ENCODE data around the gene DBNDD2. TPM values are rescaled to one million over a fixed set of nuclear protein-coding genes. Genes with fewer than 3 reads are reported as not detected.

Gene DBNDD2
- total and polyA plus RNA-seq, 4 donors = 11.7 to 75.4 (median 57.8) TPM

GRCh38 chr20:45450097-45450818 is 42.2 kb downstream of the DBNDD2 start:
- Histone ChIP-seq H3K9ac (ENCODE audit: insufficient read depth in 1 of 2, low read length in 2 of 2) (no peak overlapping the region), H3K9me3 (ENCODE audit: control insufficient read depth in 4 of 4, insufficient read depth in 3 of 4, low read length in 3 of 4) (no peaks in the 10 kb centered on the region), H3K4me3 (no peak overlapping the region), H3K36me3 (ENCODE audit: control insufficient read depth in 4 of 4, insufficient read depth in 4 of 4, low read length in 4 of 4) (no peaks in the 10 kb centered on the region), H3K27me3 (ENCODE audit: control insufficient read depth in 3 of 3, insufficient read depth in 3 of 3, low read length in 2 of 3) (no peaks in the 10 kb centered on the region), H3K4me1 (ENCODE audit: control insufficient read depth in 5 of 5, insufficient read depth in 5 of 5, low read length in 5 of 5) (peaks cover 0 to 2% (median 0%) of the 10 kb centered on the region in 5 donors), H3K27ac (ENCODE audit: low read depth in 1 of 2, low read length in 1 of 2) (no peak overlapping the region)
- ATAC-seq (ENCODE audit: insufficient read depth, low FRiP score) (peak; percentile 33), DNase-seq (peak in 2 of 3 donors; percentile 19 to 46)
- TF ChIP-seq CTCF (IDR thresholded peaks at IDR 0.05; ENCODE audit: control extremely low read depth, extremely low read depth) = peak; percentile 46
- WGBS, 2 donors = 66 to 76% methylated on average over 5 of the region's 5 CpGs

GRCh38 chr20:45452238-45452637 is 44.1 kb downstream of the DBNDD2 start:
- 53 to 56% methylated on average over 4 of the region's 4 CpGs for WGBS, 2 donors
- H3K27me3 ChIP-seq (ENCODE audit: control insufficient read depth in 3 of 3, insufficient read depth in 3 of 3, low read length in 2 of 3) = no peaks in the 10 kb centered on the region
- TF ChIP-seq CTCF (IDR thresholded peaks at IDR 0.05; ENCODE audit: control extremely low read depth, extremely low read depth) = no peak
- H3K9me3 ChIP-seq (ENCODE audit: control insufficient read depth in 4 of 4, insufficient read depth in 3 of 4, low read length in 3 of 4) = no peaks in the 10 kb centered on the region
- no peak for ATAC-seq (ENCODE audit: insufficient read depth, low FRiP score)
- DNase-seq = no peak
- peaks cover 0 to 2% (median 0%) of the 10 kb centered on the region in 5 donors for H3K4me1 ChIP-seq (ENCODE audit: control insufficient read depth in 5 of 5, insufficient read depth in 5 of 5, low read length in 5 of 5)
- H3K9ac ChIP-seq (ENCODE audit: insufficient read depth in 1 of 2, low read length in 2 of 2) = no peak overlapping the region
- H3K4me3 ChIP-seq = no peak overlapping the region
- no peaks in the 10 kb centered on the region for H3K36me3 ChIP-seq (ENCODE audit: control insufficient read depth in 4 of 4, insufficient read depth in 4 of 4, low read length in 4 of 4)
- no peak overlapping the region for H3K27ac ChIP-seq (ENCODE audit: low read depth in 1 of 2, low read length in 1 of 2)

GRCh38 chr20:45452772-45453691 is 44.9 kb downstream of the DBNDD2 start:
- no peaks in the 10 kb centered on the region for H3K9me3 ChIP-seq (ENCODE audit: control insufficient read depth in 4 of 4, insufficient read depth in 3 of 4, low read length in 3 of 4)
- no peak overlapping the region for H3K4me3 ChIP-seq
- DNase-seq (no peak), ATAC-seq (ENCODE audit: insufficient read depth, low FRiP score) (no peak)
- TF ChIP-seq CTCF (IDR thresholded peaks at IDR 0.05; ENCODE audit: control extremely low read depth, extremely low read depth) = no peak
- H3K27ac ChIP-seq (ENCODE audit: low read depth in 1 of 2, low read length in 1 of 2) = no peak overlapping the region
- peaks cover 0 to 2% (median 0%) of the 10 kb centered on the region in 5 donors for H3K4me1 ChIP-seq (ENCODE audit: control insufficient read depth in 5 of 5, insufficient read depth in 5 of 5, low read length in 5 of 5)
- H3K27me3 ChIP-seq (ENCODE audit: control insufficient read depth in 3 of 3, insufficient read depth in 3 of 3, low read length in 2 of 3) = no peaks in the 10 kb centered on the region
- H3K9ac ChIP-seq (ENCODE audit: insufficient read depth in 1 of 2, low read length in 2 of 2) = no peak overlapping the region
- H3K36me3 ChIP-seq (ENCODE audit: control insufficient read depth in 4 of 4, insufficient read depth in 4 of 4, low read length in 4 of 4) = no peaks in the 10 kb centered on the region
- WGBS, 2 donors = 68 to 73% methylated on average over 4 of the region's 4 CpGs
